ENCODE measurements around the gene ELANE. TPM values are rescaled to one million over a fixed set of nuclear protein-coding genes. Genes with fewer than 3 reads are reported as not detected.
"Not testable (repeated sequence)": the region's sequence is repeated elsewhere in the genome, so short reads cannot be mapped to it uniquely, and the experiment has no call there.

ELANE gene
- polyA plus RNA-seq, 4 donors, result 0.48 to 1.1 TPM; not detected in 2

- no peak for DNase-seq (ENCODE audit: low read depth in 4 of 4, low spot score in 3 of 4)
These were observed 23.3 kb downstream of the ELANE start for GRCh38 chr19:875265-875879.

GRCh38 chr19:876089-876488 is 24.0 kb downstream of the ELANE start:
- no peak for DNase-seq (ENCODE audit: low read depth in 4 of 4, low spot score in 3 of 4)

GRCh38 chr19:876780-877314 is 24.7 kb downstream of the ELANE start:
- no peak for DNase-seq (ENCODE audit: low read depth in 4 of 4, low spot score in 3 of 4)

- not testable (repeated sequence) for DNase-seq (ENCODE audit: low read depth in 4 of 4, low spot score in 3 of 4)
These were observed 26.0 kb downstream of the ELANE start for GRCh38 chr19:877992-878660.

GRCh38 chr19:878751-879561 is 26.9 kb downstream of the ELANE start:
- not testable (repeated sequence) for DNase-seq (ENCODE audit: low read depth in 4 of 4, low spot score in 3 of 4)

GRCh38 chr19:879711-880438 is 27.8 kb downstream of the ELANE start:
- DNase-seq (ENCODE audit: low read depth in 4 of 4, low spot score in 3 of 4), result no peak

GRCh38 chr19:881385-882071 is 29.4 kb downstream of the ELANE start:
- no peak for DNase-seq (ENCODE audit: low read depth in 4 of 4, low spot score in 3 of 4)

- no peak for DNase-seq (ENCODE audit: low read depth in 4 of 4, low spot score in 3 of 4)
These were observed 30.9 kb downstream of the ELANE start for GRCh38 chr19:882871-883497.

GRCh38 chr19:883661-884211 is 31.6 kb downstream of the ELANE start:
- DNase-seq (ENCODE audit: low read depth in 4 of 4, low spot score in 3 of 4), result no peak

GRCh38 chr19:884420-885211 is 32.5 kb downstream of the ELANE start:
- no peak for DNase-seq (ENCODE audit: low read depth in 4 of 4, low spot score in 3 of 4)

- no peak for DNase-seq (ENCODE audit: low read depth in 4 of 4, low spot score in 3 of 4)
These were observed 33.6 kb downstream of the ELANE start for GRCh38 chr19:885536-886224.

- no peak for DNase-seq (ENCODE audit: low read depth in 4 of 4, low spot score in 3 of 4)
These were observed 35.0 kb downstream of the ELANE start for GRCh38 chr19:887072-887471.

GRCh38 chr19:887599-887998 is 35.5 kb downstream of the ELANE start:
- DNase-seq (ENCODE audit: low read depth in 4 of 4, low spot score in 3 of 4), result no peak

GRCh38 chr19:888581-889385 is 36.7 kb downstream of the ELANE start:
- DNase-seq (ENCODE audit: low read depth in 4 of 4, low spot score in 3 of 4), result no peak

GRCh38 chr19:889662-890295 is 37.7 kb downstream of the ELANE start:
- no peak for DNase-seq (ENCODE audit: low read depth in 4 of 4, low spot score in 3 of 4)

- DNase-seq (ENCODE audit: low read depth in 4 of 4, low spot score in 3 of 4), result no peak
These were observed 38.7 kb downstream of the ELANE start for GRCh38 chr19:890831-891230.
